C4-2B (cell line): ENCODE data around the gene LIN7A.

Experiments
- ZFX ChIP-seq: fragments of 450-650 bp; IDR thresholded peaks from 2 replicates; pipeline ENCODE4 v1.6.1; 2017
- TF ChIP-seq, protein P1 (sequence below): fragments of 450-650 bp; conservative IDR thresholded peaks from 2 replicates; pipeline ENCODE4 v1.5.1; 2017; ENCODE audit warnings: mild to moderate bottlenecking

DNA sequence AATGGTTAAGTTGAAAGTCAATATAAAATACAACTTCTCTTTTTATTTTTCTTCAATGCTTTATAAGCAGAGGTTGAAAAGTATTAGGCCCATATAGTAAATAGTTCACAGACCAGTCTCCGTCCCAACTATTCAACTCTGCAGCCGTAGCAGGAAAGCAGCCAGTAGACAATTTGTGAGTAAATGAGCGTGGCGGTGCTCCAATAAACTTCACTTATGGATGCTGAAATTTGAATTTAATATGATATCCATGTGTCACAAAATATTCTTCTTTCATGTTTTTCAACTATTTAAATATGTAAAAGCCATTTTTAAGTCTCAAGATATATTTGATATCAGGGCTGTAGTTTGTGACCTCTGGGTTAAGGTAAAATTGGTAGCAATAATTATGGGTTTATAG, 17.7 kb downstream of the LIN7A start:
- TF ChIP-seq ZFX = no peak
- TF ChIP-seq, protein P1, sequence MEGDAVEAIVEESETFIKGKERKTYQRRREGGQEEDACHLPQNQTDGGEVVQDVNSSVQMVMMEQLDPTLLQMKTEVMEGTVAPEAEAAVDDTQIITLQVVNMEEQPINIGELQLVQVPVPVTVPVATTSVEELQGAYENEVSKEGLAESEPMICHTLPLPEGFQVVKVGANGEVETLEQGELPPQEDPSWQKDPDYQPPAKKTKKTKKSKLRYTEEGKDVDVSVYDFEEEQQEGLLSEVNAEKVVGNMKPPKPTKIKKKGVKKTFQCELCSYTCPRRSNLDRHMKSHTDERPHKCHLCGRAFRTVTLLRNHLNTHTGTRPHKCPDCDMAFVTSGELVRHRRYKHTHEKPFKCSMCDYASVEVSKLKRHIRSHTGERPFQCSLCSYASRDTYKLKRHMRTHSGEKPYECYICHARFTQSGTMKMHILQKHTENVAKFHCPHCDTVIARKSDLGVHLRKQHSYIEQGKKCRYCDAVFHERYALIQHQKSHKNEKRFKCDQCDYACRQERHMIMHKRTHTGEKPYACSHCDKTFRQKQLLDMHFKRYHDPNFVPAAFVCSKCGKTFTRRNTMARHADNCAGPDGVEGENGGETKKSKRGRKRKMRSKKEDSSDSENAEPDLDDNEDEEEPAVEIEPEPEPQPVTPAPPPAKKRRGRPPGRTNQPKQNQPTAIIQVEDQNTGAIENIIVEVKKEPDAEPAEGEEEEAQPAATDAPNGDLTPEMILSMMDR = no peak
